WTC11 (cell line): Measurements from ENCODE around the gene CGB8. TPM values are rescaled to one million over a fixed set of nuclear protein-coding genes. Genes with fewer than 3 reads are reported as not detected.

Source experiments
- ATF3 ChIP-seq: sonication (generic); formaldehyde crosslinking; conservative IDR thresholded peaks from 2 replicates; pipeline ENCODE4 v1.8.1; 2022; ENCODE audit warnings: mild to moderate bottlenecking, missing genetic modification reagents
- CREM ChIP-seq: sonication (generic); formaldehyde crosslinking; IDR thresholded peaks from 2 replicates; pipeline ENCODE4 v1.8.1; 2022; ENCODE audit warnings: mild to moderate bottlenecking, missing genetic modification reagents, moderate library complexity
- FOXJ3 ChIP-seq: sonication (generic); formaldehyde crosslinking; IDR thresholded peaks from 2 replicates; pipeline ENCODE4 v1.9.0; 2021; ENCODE audit warnings: missing genetic modification reagents, mild to moderate bottlenecking, borderline replicate concordance
- FOXP4 ChIP-seq: sonication (generic); formaldehyde crosslinking; IDR thresholded peaks from 2 replicates; pipeline ENCODE4 v1.8.0; 2022; ENCODE audit warnings: mild to moderate bottlenecking, missing genetic modification reagents
- GRHL2 ChIP-seq: fragments of 250-450 bp; sonication (Bioruptor Pico); IDR thresholded peaks from 2 replicates; pipeline ENCODE4 v1.8.0; 2022; ENCODE audit warnings: mild to moderate bottlenecking, moderate library complexity; ENCODE audit not compliant: insufficient replicate concordance, severe bottlenecking
- MYBL2 ChIP-seq: sonication (generic); formaldehyde crosslinking; IDR thresholded peaks from 2 replicates; pipeline ENCODE4 v1.8.1; 2023; ENCODE audit warnings: mild to moderate bottlenecking, moderate library complexity, missing genetic modification reagents
- NFATC4 ChIP-seq: fragments of 250-450 bp; sonication (Bioruptor Pico); IDR thresholded peaks from 2 replicates; pipeline ENCODE4 v1.9.0; 2021; ENCODE audit warnings: mild to moderate bottlenecking
- NR1H2 ChIP-seq: sonication (generic); formaldehyde crosslinking; IDR thresholded peaks from 2 replicates; pipeline ENCODE4 v1.9.0; 2021; ENCODE audit warnings: mild to moderate bottlenecking, moderate library complexity, missing genetic modification reagents
- RORB ChIP-seq: fragments of 250-450 bp; sonication (Bioruptor Pico); IDR thresholded peaks from 2 replicates; pipeline ENCODE4 v1.9.0; 2021; ENCODE audit warnings: mild to moderate bottlenecking
- SOX15 ChIP-seq: fragments of 250-450 bp; sonication (Bioruptor Pico); IDR thresholded peaks from 2 replicates; pipeline ENCODE4 v1.9.0; 2021; ENCODE audit warnings: mild to moderate bottlenecking
- SP1 ChIP-seq: sonication (generic); formaldehyde crosslinking; conservative IDR thresholded peaks from 2 replicates; pipeline ENCODE4 v1.8.1; 2022; ENCODE audit warnings: missing genetic modification reagents
- STAT6 ChIP-seq: sonication (generic); formaldehyde crosslinking; conservative IDR thresholded peaks from 2 replicates; pipeline ENCODE4 v1.8.1; 2023; ENCODE audit warnings: mild to moderate bottlenecking, low read depth, missing genetic modification reagents, moderate library complexity
- ZNF121 ChIP-seq: sonication (generic); formaldehyde crosslinking; IDR thresholded peaks from 2 replicates; pipeline ENCODE4 v1.8.0; 2023; ENCODE audit warnings: missing genetic modification reagents
- ZNF416 ChIP-seq: fragments of 250-450 bp; sonication (Bioruptor Pico); IDR thresholded peaks from 2 replicates; pipeline ENCODE4 v1.9.0; 2021; ENCODE audit warnings: mild to moderate bottlenecking, inconsistent platforms
- ZNF532 ChIP-seq: fragments of 250-450 bp; sonication (Bioruptor Pico); IDR thresholded peaks from 2 replicates; pipeline ENCODE4 v1.9.0; 2021; ENCODE audit warnings: mild to moderate bottlenecking, borderline replicate concordance
- total RNA-seq: library from RNA; stranded (reverse); gene quantifications from 3 replicates; pipeline ENCODE4 v1.2.3, GENCODE V29; 2021
- TF ChIP-seq, protein P1 (sequence below): sonication (generic); formaldehyde crosslinking; IDR thresholded peaks from 2 replicates; pipeline ENCODE4 v1.8.0; 2023; ENCODE audit warnings: mild to moderate bottlenecking, missing genetic modification reagents
- TF ChIP-seq, protein P2 (sequence below): fragments of 250-450 bp; sonication (Bioruptor Pico); IDR thresholded peaks from 2 replicates; pipeline ENCODE4 v1.9.0; 2021; ENCODE audit warnings: mild to moderate bottlenecking
- TF ChIP-seq, protein P3 (sequence below): fragments of 250-450 bp; sonication (Bioruptor Pico); IDR thresholded peaks from 2 replicates; pipeline ENCODE4 v1.8.0; 2021; ENCODE audit warnings: mild to moderate bottlenecking
- TF ChIP-seq, protein P4 (sequence below): sonication (generic); formaldehyde crosslinking; IDR thresholded peaks from 2 replicates; pipeline ENCODE4 v1.8.0; 2022; ENCODE audit warnings: mild to moderate bottlenecking, missing genetic modification reagents

The CGB8 gene
- total RNA-seq, 1 experiment from 2014 or later: 0.31 TPM

GRCh38 chr19:49056101-49056901 lies 7.4 kb upstream of the CGB8 start (continued):
- TF ChIP-seq ZNF532 (CRISPR knock-in tag) (no peak), ZNF121 (CRISPR knock-in tag) (no peak), RORB (CRISPR knock-in tag) (no peak), ZNF416 (CRISPR knock-in tag) (no peak), STAT6 (CRISPR knock-in tag) (no peak), GRHL2 (CRISPR knock-in tag) (no peak), ATF3 (no peak), NR1H2 (CRISPR knock-in tag) (no peak), SOX15 (CRISPR knock-in tag) (no peak), CREM (CRISPR knock-in tag) (no peak), FOXP4 (CRISPR knock-in tag) (0 out of 2 replicates have a peak, but pooled peaks have one; percentile 47), SP1 (CRISPR knock-in tag) (peak; percentile 81), NFATC4 (CRISPR knock-in tag) (no peak), MYBL2 (CRISPR knock-in tag) (peak; percentile 16; the same call in 1 of the 2 replicates), FOXJ3 (CRISPR knock-in tag) (no peak)
- TF ChIP-seq, protein P1, sequence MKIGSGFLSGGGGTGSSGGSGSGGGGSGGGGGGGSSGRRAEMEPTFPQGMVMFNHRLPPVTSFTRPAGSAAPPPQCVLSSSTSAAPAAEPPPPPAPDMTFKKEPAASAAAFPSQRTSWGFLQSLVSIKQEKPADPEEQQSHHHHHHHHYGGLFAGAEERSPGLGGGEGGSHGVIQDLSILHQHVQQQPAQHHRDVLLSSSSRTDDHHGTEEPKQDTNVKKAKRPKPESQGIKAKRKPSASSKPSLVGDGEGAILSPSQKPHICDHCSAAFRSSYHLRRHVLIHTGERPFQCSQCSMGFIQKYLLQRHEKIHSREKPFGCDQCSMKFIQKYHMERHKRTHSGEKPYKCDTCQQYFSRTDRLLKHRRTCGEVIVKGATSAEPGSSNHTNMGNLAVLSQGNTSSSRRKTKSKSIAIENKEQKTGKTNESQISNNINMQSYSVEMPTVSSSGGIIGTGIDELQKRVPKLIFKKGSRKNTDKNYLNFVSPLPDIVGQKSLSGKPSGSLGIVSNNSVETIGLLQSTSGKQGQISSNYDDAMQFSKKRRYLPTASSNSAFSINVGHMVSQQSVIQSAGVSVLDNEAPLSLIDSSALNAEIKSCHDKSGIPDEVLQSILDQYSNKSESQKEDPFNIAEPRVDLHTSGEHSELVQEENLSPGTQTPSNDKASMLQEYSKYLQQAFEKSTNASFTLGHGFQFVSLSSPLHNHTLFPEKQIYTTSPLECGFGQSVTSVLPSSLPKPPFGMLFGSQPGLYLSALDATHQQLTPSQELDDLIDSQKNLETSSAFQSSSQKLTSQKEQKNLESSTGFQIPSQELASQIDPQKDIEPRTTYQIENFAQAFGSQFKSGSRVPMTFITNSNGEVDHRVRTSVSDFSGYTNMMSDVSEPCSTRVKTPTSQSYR: no peak
- TF ChIP-seq, protein P2, sequence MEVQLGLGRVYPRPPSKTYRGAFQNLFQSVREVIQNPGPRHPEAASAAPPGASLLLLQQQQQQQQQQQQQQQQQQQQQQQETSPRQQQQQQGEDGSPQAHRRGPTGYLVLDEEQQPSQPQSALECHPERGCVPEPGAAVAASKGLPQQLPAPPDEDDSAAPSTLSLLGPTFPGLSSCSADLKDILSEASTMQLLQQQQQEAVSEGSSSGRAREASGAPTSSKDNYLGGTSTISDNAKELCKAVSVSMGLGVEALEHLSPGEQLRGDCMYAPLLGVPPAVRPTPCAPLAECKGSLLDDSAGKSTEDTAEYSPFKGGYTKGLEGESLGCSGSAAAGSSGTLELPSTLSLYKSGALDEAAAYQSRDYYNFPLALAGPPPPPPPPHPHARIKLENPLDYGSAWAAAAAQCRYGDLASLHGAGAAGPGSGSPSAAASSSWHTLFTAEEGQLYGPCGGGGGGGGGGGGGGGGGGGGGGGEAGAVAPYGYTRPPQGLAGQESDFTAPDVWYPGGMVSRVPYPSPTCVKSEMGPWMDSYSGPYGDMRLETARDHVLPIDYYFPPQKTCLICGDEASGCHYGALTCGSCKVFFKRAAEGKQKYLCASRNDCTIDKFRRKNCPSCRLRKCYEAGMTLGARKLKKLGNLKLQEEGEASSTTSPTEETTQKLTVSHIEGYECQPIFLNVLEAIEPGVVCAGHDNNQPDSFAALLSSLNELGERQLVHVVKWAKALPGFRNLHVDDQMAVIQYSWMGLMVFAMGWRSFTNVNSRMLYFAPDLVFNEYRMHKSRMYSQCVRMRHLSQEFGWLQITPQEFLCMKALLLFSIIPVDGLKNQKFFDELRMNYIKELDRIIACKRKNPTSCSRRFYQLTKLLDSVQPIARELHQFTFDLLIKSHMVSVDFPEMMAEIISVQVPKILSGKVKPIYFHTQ: no peak
- TF ChIP-seq, protein P3, sequence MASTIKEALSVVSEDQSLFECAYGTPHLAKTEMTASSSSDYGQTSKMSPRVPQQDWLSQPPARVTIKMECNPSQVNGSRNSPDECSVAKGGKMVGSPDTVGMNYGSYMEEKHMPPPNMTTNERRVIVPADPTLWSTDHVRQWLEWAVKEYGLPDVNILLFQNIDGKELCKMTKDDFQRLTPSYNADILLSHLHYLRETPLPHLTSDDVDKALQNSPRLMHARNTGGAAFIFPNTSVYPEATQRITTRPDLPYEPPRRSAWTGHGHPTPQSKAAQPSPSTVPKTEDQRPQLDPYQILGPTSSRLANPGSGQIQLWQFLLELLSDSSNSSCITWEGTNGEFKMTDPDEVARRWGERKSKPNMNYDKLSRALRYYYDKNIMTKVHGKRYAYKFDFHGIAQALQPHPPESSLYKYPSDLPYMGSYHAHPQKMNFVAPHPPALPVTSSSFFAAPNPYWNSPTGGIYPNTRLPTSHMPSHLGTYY: no peak
- TF ChIP-seq, protein P4, sequence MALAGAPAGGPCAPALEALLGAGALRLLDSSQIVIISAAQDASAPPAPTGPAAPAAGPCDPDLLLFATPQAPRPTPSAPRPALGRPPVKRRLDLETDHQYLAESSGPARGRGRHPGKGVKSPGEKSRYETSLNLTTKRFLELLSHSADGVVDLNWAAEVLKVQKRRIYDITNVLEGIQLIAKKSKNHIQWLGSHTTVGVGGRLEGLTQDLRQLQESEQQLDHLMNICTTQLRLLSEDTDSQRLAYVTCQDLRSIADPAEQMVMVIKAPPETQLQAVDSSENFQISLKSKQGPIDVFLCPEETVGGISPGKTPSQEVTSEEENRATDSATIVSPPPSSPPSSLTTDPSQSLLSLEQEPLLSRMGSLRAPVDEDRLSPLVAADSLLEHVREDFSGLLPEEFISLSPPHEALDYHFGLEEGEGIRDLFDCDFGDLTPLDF (CRISPR knock-in tag): no peak
- TF ChIP-seq, all 79 proteins: peak for 5
